SK-N-SH (cell line): ENCODE data around the gene MGST2.

Source experiments
- CHD2 ChIP-seq: fragments of 150-350 bp; IDR thresholded peaks from 2 replicates; pipeline ENCODE4 v1.6.1; 2018; ENCODE audit warnings: low read length; ENCODE audit not compliant: partially characterized antibody
- CTCF ChIP-seq: fragments of 200-600 bp; sonication (generic); IDR thresholded peaks from 2 replicates; pipeline ENCODE4 v1.6.1; 2017; ENCODE audit warnings: antibody characterized with exemption, mild to moderate bottlenecking, moderate library complexity
- POLR2AphosphoS5 ChIP-seq: IDR thresholded peaks from 2 replicates; pipeline ENCODE4 v1.6.1; 2012; ENCODE audit warnings: low read depth, low read length
- RFX5 ChIP-seq: IDR thresholded peaks from 2 replicates; pipeline ENCODE4 v1.6.1; 2012; ENCODE audit warnings: mild to moderate bottlenecking, improper control_type of control experiment, low read length
- TAF1 ChIP-seq: IDR thresholded peaks from 2 replicates; pipeline ENCODE4 v1.6.1; 2012; ENCODE audit warnings: low read depth, mild to moderate bottlenecking, low read length, moderate library complexity, borderline replicate concordance

- TF ChIP-seq CTCF (no peak), POLR2AphosphoS5 (no peak), TAF1 (no peak), CHD2 (no peak), RFX5 (no peak)
These were observed 24.4 kb upstream of the MGST2 start for GRCh38 chr4:139641218-139641617.
